ENCODE measurements around the gene AATK.

Gene AATK

GRCh38 chr17:81180836-81181810 is 15.1 kb upstream of the AATK start:
- DNase-seq (no peak), ATAC-seq (no peak)

- no peak for ATAC-seq
- no peak for DNase-seq
Measured at GRCh38 chr17:81179861-81180260, 13.8 kb upstream of the AATK start.

GRCh38 chr17:81179220-81179619 is 13.2 kb upstream of the AATK start:
- DNase-seq (no peak), ATAC-seq (no peak)

- ATAC-seq (no peak), DNase-seq (no peak)
Measured at GRCh38 chr17:81178136-81179091, 12.4 kb upstream of the AATK start.

GRCh38 chr17:81176666-81177065 is 10.6 kb upstream of the AATK start:
- no peak for DNase-seq
- no peak for ATAC-seq

- DNase-seq (no peak), ATAC-seq (no peak)
Measured at GRCh38 chr17:81173762-81174155, 7.7 kb upstream of the AATK start.

- no peak for DNase-seq
Measured at GRCh38 chr17:81173052-81173761, 7.2 kb upstream of the AATK start.

GRCh38 chr17:81171941-81172340 is 5.9 kb upstream of the AATK start:
- DNase-seq = no peak
- ATAC-seq = no peak

More at GRCh38 chr17:81173052-81173761, 7.2 kb upstream of the AATK start:
- no peak for ATAC-seq

- no peak for DNase-seq
- ATAC-seq = no peak
Measured at GRCh38 chr17:81170727-81171494, 4.9 kb upstream of the AATK start.

GRCh38 chr17:81169870-81170309 is 3.9 kb upstream of the AATK start:
- no peak for DNase-seq
- no peak for ATAC-seq

- DNase-seq (no peak), ATAC-seq (no peak)
Measured at GRCh38 chr17:81167638-81168037, 1.6 kb upstream of the AATK start.

- DNase-seq (no peak), ATAC-seq (no peak)
Measured at GRCh38 chr17:81167194-81167524, 1.1 kb upstream of the AATK start.

- ATAC-seq = no peak
- no peak for DNase-seq
Measured at GRCh38 chr17:81165246-81166032, 582 bp downstream of the AATK start, which contains the start of gene PVALEF. PVALEF (plus strand) TSS chr17:81165507; CDS start chr17:81181227, 15,720 bp downstream.

GRCh38 chr17:81164371-81165245 is 1.4 kb downstream of the AATK start:
- no peak for DNase-seq
- no peak for ATAC-seq

GRCh38 chr17:81163703-81164370 is 2.2 kb downstream of the AATK start:
- no peak for ATAC-seq
- DNase-seq = no peak

GRCh38 chr17:81163051-81163695 is 2.8 kb downstream of the AATK start:
- ATAC-seq (no peak), DNase-seq (no peak)

- no peak for ATAC-seq
- DNase-seq = no peak
Measured at GRCh38 chr17:81162491-81162890, 3.5 kb downstream of the AATK start.

- DNase-seq = no peak
- no peak for ATAC-seq
Measured at GRCh38 chr17:81161972-81162371, 4.0 kb downstream of the AATK start.
